Measurements from ENCODE around the gene BBX.

BBX gene

DNA sequence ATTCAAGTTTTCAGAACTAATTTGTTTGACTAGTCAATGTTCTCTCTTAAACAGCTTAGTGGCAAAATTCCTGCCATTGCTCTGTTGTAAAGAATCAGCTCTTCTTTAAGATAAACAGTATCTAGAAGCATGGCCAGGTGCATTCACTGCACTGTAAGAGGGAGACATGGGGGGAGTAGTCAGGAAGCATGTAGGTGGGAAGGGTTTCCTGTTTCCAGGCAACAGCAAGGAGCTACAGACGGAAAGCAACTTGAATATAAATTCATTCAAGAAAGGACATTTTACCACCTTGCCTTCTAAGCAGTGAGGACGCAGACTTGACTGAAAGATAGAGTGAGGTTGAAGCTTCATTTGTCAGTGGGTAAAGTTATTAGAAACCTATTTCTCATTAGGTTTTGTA is 55.3 kb downstream of the BBX start:
- Histone ChIP-seq H3K9me3 (ENCODE audit: control insufficient read depth, low read length) (no peaks in the 10 kb centered on the region), H3K27me3 (ENCODE audit: control insufficient read depth, insufficient read depth, low read length) (no peaks in the 10 kb centered on the region), H3K79me2 (no peaks in the 10 kb centered on the region), H3K36me3 (ENCODE audit: control insufficient read depth, insufficient read depth, low read length) (no peaks in the 10 kb centered on the region), H3K4me2 (ENCODE audit: low read length) (no peak overlapping the region), H3K27ac (no peak overlapping the region), H3K4me3 (ENCODE audit: low read depth, low read length) (no peak overlapping the region), H2AFZ (no peak overlapping the region), H3K4me1 (no peaks in the 10 kb centered on the region), H3K9ac (no peak overlapping the region)
- TF ChIP-seq, protein P1, sequence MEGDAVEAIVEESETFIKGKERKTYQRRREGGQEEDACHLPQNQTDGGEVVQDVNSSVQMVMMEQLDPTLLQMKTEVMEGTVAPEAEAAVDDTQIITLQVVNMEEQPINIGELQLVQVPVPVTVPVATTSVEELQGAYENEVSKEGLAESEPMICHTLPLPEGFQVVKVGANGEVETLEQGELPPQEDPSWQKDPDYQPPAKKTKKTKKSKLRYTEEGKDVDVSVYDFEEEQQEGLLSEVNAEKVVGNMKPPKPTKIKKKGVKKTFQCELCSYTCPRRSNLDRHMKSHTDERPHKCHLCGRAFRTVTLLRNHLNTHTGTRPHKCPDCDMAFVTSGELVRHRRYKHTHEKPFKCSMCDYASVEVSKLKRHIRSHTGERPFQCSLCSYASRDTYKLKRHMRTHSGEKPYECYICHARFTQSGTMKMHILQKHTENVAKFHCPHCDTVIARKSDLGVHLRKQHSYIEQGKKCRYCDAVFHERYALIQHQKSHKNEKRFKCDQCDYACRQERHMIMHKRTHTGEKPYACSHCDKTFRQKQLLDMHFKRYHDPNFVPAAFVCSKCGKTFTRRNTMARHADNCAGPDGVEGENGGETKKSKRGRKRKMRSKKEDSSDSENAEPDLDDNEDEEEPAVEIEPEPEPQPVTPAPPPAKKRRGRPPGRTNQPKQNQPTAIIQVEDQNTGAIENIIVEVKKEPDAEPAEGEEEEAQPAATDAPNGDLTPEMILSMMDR (IDR thresholded peaks at IDR 0.05) = no peak

DNA sequence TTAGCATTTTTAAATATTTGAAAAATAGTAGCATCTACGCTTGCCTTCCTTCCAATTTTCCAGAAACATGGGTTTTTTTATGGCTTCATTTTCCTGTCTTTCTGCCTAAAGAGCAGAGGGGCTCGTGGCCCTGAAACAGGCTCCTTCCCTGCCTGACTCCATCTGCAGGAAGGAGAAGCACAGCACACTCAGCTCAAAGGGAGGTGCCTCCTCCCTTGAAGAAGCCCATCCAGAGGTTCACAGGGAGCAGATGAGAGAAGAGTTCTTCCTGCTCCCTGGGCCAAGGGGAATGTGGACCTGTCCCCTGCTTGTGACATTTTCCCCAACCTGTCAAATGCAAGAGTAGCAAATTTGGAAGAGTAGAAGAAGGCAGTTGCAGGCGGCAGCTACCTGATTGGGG is 55.8 kb downstream of the BBX start:
- Histone ChIP-seq H3K4me1 (no peaks in the 10 kb centered on the region), H3K9ac (no peak overlapping the region), H3K27me3 (ENCODE audit: control insufficient read depth, insufficient read depth, low read length) (no peaks in the 10 kb centered on the region), H3K4me3 (ENCODE audit: low read depth, low read length) (no peak overlapping the region), H2AFZ (no peak overlapping the region), H3K36me3 (ENCODE audit: control insufficient read depth, insufficient read depth, low read length) (no peaks in the 10 kb centered on the region), H3K79me2 (no peaks in the 10 kb centered on the region), H3K9me3 (ENCODE audit: control insufficient read depth, low read length) (no peaks in the 10 kb centered on the region), H3K27ac (no peak overlapping the region), H3K4me2 (ENCODE audit: low read length) (no peak overlapping the region)
- TF ChIP-seq, protein P1 (IDR thresholded peaks at IDR 0.05) = no peak

DNA sequence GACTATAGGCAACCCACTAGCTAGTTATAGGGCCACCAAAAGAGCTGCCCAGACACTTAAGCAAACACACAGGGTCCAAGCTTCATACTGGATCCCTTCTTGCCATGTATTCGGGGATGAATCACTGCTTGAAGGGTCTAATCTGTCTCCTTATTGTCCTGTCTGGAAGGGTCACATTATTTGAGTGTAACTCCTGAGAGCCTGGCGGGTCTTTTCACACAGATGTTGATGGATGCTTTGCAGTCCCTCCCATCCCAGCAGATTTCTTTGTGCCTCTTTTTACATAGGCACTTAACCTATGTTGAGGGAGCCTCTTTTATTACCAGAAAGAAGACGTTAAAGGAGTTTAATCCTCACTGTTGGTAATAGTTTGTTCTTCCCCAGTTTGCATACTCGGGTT is 56.6 kb downstream of the BBX start:
- Histone ChIP-seq H3K27ac (no peak overlapping the region), H3K4me3 (ENCODE audit: low read depth, low read length) (no peak overlapping the region), H3K36me3 (ENCODE audit: control insufficient read depth, insufficient read depth, low read length) (no peaks in the 10 kb centered on the region), H3K4me1 (no peaks in the 10 kb centered on the region), H3K9ac (no peak overlapping the region), H2AFZ (no peak overlapping the region), H3K9me3 (ENCODE audit: control insufficient read depth, low read length) (no peaks in the 10 kb centered on the region), H3K4me2 (ENCODE audit: low read length) (no peak overlapping the region), H3K79me2 (no peaks in the 10 kb centered on the region), H3K27me3 (ENCODE audit: control insufficient read depth, insufficient read depth, low read length) (no peaks in the 10 kb centered on the region)
- TF ChIP-seq, protein P1 (IDR thresholded peaks at IDR 0.05) = no peak

DNA sequence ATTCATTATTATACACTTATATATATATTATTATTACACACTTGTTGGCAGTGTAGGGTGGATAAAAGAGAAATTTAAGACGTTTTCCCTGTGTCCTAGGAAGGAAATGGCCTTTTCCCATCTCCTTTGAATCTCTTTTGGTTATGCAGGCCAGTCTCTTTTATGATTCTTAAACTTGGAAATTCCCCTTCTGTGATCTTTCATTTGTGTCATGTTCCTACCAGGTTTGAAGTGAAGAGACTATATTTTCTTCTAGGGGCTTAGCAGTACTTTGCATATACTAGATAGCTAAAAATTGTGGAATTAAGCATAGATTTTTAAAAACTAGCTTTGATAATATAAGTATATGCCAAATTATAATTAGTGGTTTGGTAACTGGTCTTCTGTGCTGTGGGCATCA is 58.5 kb downstream of the BBX start:
- TF ChIP-seq, protein P1 (IDR thresholded peaks at IDR 0.05) = no peak
- no peaks in the 10 kb centered on the region for H3K9me3 ChIP-seq (ENCODE audit: control insufficient read depth, low read length)
- no peak overlapping the region for H3K4me3 ChIP-seq (ENCODE audit: low read depth, low read length)
- H3K79me2 ChIP-seq = peaks cover 5% of the 10 kb centered on the region
- no peak overlapping the region for H3K4me2 ChIP-seq (ENCODE audit: low read length)
- no peaks in the 10 kb centered on the region for H3K4me1 ChIP-seq
- no peak overlapping the region for H3K9ac ChIP-seq
- H3K27ac ChIP-seq = no peak overlapping the region
- no peaks in the 10 kb centered on the region for H3K27me3 ChIP-seq (ENCODE audit: control insufficient read depth, insufficient read depth, low read length)
- H2AFZ ChIP-seq = no peak overlapping the region
- no peaks in the 10 kb centered on the region for H3K36me3 ChIP-seq (ENCODE audit: control insufficient read depth, insufficient read depth, low read length)

DNA sequence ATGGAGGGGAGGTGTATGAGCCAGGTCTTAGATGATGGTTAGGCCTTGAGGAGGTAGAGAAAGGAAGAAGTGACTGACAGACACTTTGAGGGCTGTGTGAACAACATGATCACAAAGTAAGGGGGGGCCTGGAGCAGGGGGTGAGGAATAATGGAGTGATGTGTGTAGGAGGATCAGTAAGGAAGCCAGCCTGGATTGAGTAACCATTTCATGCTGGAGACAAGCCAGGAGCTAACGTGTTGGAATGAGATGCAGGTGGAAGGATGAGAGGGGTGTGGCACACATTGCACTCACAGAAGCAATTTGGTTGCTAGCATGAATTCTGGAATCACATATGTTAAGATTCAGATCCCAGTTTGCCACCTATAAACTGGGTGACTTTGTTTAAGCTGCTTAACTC is 65.5 kb downstream of the BBX start:
- Histone ChIP-seq H3K4me3 (ENCODE audit: low read depth, low read length) (no peak overlapping the region), H3K9me3 (ENCODE audit: control insufficient read depth, low read length) (no peaks in the 10 kb centered on the region), H2AFZ (no peak overlapping the region), H3K27ac (no peak overlapping the region), H3K36me3 (ENCODE audit: control insufficient read depth, insufficient read depth, low read length) (no peaks in the 10 kb centered on the region), H3K9ac (no peak overlapping the region), H3K4me2 (ENCODE audit: low read length) (no peak overlapping the region), H3K4me1 (no peaks in the 10 kb centered on the region), H3K27me3 (ENCODE audit: control insufficient read depth, insufficient read depth, low read length) (no peaks in the 10 kb centered on the region), H3K79me2 (peaks cover 34% of the 10 kb centered on the region)
- TF ChIP-seq, protein P1 (IDR thresholded peaks at IDR 0.05) = no peak
